Osteoblast (primary cell): ENCODE data around the gene ZSWIM1. TPM values are rescaled to one million over a fixed set of nuclear protein-coding genes. Genes with fewer than 3 reads are reported as not detected.
A peak's percentile ranks its signal among the peaks of the same experiment; 100 is the strongest.

Experiments used
- DNase-seq: peaks from one replicate; pipeline ENCODE4 v3.0.0; 2011; ENCODE audit warnings: low spot score, mixed read lengths; ENCODE audit not compliant: insufficient read length; ENCODE audit errors: missing footprints
- H2AFZ ChIP-seq: 2 replicates; pipeline ENCODE4 v1.6.0; 2011; ENCODE audit warnings: mild to moderate bottlenecking, low read length
- H3K27ac ChIP-seq: 2 replicates; pipeline ENCODE4 v1.5.1; 2011; ENCODE audit warnings: mild to moderate bottlenecking, low read depth, low read length, moderate library complexity
- H3K27me3 ChIP-seq: 2 replicates; pipeline ENCODE4 v1.6.0; 2012; ENCODE audit warnings: mild to moderate bottlenecking, control low read depth, inconsistent platforms, low read length, moderate library complexity; ENCODE audit not compliant: insufficient read depth
- H3K36me3 ChIP-seq: 2 replicates; pipeline ENCODE4 v1.5.1; 2011; ENCODE audit warnings: mild to moderate bottlenecking, low read length, control low read depth, moderate library complexity; ENCODE audit not compliant: insufficient read depth
- H3K4me1 ChIP-seq: 2 replicates; pipeline ENCODE4 v1.5.1; 2011; ENCODE audit warnings: mild to moderate bottlenecking, low read length, control low read depth, moderate library complexity; ENCODE audit not compliant: insufficient read depth
- H3K4me2 ChIP-seq: 2 replicates; pipeline ENCODE4 v1.6.0; 2011; ENCODE audit warnings: mild to moderate bottlenecking, low read length; ENCODE audit not compliant: insufficient read depth
- H3K4me3 ChIP-seq: fragments of 200-600 bp; sonication (generic); 3 replicates; pipeline ENCODE4 v1.5.1; 2012; ENCODE audit warnings: mild to moderate bottlenecking, low read length, inconsistent platforms; ENCODE audit not compliant: insufficient read depth
- H3K79me2 ChIP-seq: 2 replicates; pipeline ENCODE4 v1.6.0; 2012; ENCODE audit warnings: mild to moderate bottlenecking, low read length, control low read depth, inconsistent platforms; ENCODE audit not compliant: insufficient read depth
- H3K9me3 ChIP-seq: 2 replicates; pipeline ENCODE4 v1.5.1; 2011; ENCODE audit warnings: low read depth, low read length, control low read depth
- H4K20me1 ChIP-seq: 2 replicates; pipeline ENCODE4 v1.6.0; 2012; ENCODE audit warnings: mild to moderate bottlenecking, low read length, control low read depth; ENCODE audit not compliant: insufficient read depth
- total RNA-seq: library from RNA; depleted of rRNA; stranded (reverse); fragments of >200 nt; gene quantifications from 2 replicates; pipeline ENCODE4 v1.2.3, GENCODE V29; 2012
- TF ChIP-seq, protein P1 (sequence below): IDR thresholded peaks from 2 replicates; pipeline ENCODE4 v1.5.1; 2011; ENCODE audit warnings: mild to moderate bottlenecking, low read depth, low read length, moderate library complexity; ENCODE audit errors: extremely low read depth

ZSWIM1 gene
- total RNA-seq, 1 donor, result 7.6 TPM

DNA sequence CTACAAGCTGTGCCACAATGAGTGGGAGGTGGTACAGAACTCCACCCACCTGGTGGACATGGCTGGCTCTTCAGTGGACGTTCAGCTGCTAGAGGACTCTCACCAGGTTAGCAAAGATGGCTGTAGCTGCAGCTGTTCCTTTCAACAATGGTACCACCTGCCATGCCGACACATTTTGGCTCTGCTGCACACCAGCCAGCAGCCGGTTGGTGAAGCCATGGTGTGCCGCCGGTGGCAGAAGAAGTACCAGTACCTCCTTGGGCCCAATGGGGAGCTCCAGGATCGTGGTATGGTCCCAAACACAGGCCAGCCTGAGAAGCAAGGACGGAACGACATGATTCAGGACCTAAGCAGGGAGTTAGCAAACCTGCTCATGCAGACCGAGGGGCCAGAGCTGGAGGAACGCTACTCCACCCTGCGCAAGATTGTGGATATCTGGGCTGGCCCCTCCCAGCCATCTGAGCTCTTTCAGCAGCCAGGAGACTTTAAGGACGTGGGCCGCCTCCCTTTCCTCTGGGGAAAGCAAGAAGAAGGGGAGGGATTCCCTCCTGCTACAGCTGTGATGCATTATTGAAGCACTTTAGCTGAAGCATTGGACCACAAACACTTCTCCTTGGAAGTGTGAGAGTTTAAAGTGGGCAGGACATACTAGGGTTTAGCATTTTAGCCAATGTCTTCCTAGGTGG, 2.8 kb upstream of the ZSWIM1 start:
- H3K9me3 ChIP-seq, result no peaks in the 10 kb centered on the region
- H3K4me1 ChIP-seq, result peaks cover 5% of the 10 kb centered on the region
- H3K4me3 ChIP-seq, result no peak overlapping the region
- no peaks in the 10 kb centered on the region for H4K20me1 ChIP-seq
- H3K79me2 ChIP-seq, result peaks cover 17% of the 10 kb centered on the region
- H3K4me2 ChIP-seq, result no peak overlapping the region
- TF ChIP-seq, protein P1, sequence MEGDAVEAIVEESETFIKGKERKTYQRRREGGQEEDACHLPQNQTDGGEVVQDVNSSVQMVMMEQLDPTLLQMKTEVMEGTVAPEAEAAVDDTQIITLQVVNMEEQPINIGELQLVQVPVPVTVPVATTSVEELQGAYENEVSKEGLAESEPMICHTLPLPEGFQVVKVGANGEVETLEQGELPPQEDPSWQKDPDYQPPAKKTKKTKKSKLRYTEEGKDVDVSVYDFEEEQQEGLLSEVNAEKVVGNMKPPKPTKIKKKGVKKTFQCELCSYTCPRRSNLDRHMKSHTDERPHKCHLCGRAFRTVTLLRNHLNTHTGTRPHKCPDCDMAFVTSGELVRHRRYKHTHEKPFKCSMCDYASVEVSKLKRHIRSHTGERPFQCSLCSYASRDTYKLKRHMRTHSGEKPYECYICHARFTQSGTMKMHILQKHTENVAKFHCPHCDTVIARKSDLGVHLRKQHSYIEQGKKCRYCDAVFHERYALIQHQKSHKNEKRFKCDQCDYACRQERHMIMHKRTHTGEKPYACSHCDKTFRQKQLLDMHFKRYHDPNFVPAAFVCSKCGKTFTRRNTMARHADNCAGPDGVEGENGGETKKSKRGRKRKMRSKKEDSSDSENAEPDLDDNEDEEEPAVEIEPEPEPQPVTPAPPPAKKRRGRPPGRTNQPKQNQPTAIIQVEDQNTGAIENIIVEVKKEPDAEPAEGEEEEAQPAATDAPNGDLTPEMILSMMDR, result no peak
- H3K36me3 ChIP-seq, result peaks cover 19% of the 10 kb centered on the region
- H3K27ac ChIP-seq, result no peak overlapping the region
- H3K27me3 ChIP-seq, result no peaks in the 10 kb centered on the region
- H2AFZ ChIP-seq, result no peak overlapping the region
- DNase-seq, result peak; percentile 54

DNA sequence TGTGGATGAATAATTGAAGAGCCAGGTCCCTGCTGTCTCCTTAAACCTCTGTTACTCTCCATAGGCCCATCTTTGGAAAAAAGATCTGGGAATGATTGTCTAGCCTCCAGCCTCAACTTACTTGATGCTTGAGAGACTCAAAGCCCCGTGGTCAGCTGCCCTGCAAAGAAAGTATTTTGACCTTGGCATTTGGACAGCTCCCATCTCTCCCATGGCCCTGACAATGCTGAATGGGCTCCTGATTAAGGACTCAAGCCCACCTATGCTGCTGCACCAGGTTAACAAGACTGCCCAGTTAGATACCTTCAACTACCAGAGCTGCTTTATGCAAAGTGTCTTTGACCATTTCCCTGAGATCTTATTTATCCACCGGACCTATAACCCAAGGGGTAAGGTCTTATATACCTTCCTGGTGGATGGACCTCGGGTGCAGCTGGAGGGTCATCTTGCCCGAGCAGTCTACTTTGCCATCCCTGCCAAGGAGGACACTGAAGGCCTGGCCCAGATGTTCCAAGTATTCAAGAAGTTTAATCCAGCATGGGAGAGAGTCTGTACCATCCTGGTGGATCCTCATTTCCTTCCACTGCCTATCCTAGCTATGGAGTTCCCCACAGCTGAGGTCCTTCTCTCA, 1.6 kb downstream of the ZSWIM1 start:
- Histone ChIP-seq H3K9me3 (no peaks in the 10 kb centered on the region), H3K4me3 (no peak overlapping the region), H4K20me1 (peaks cover 6% of the 10 kb centered on the region), H3K4me2 (no peak overlapping the region), H3K27ac (no peak overlapping the region), H3K36me3 (peaks cover 27% of the 10 kb centered on the region), H3K79me2 (peaks cover 25% of the 10 kb centered on the region), H3K4me1 (peaks cover 19% of the 10 kb centered on the region), H2AFZ (no peak overlapping the region), H3K27me3 (no peaks in the 10 kb centered on the region)
- DNase-seq, result no peak
- TF ChIP-seq, protein P1, result no peak

DNA sequence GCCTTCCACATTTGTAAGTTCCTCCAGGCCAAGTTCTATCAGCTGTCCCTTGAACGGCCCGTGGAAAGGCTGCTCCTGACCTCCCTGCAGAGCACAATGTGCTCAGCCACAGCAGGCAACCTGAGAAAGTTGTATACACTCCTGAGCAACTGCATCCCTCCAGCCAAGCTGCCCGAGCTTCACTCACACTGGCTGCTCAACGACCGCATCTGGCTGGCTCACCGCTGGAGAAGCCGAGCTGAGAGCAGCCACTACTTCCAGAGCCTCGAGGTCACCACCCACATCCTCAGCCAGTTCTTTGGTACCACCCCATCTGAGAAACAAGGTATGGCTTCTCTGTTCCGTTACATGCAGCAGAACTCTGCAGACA, 2.1 kb downstream of the ZSWIM1 start:
- Histone ChIP-seq H3K4me3 (no peak overlapping the region), H3K4me2 (no peak overlapping the region), H3K27ac (no peak overlapping the region), H2AFZ (no peak overlapping the region), H3K9me3 (no peaks in the 10 kb centered on the region), H3K36me3 (peaks cover 23% of the 10 kb centered on the region), H3K4me1 (peaks cover 19% of the 10 kb centered on the region), H3K79me2 (peaks cover 25% of the 10 kb centered on the region), H4K20me1 (peaks cover 6% of the 10 kb centered on the region), H3K27me3 (no peaks in the 10 kb centered on the region)
- TF ChIP-seq, protein P1, result no peak
- no peak for DNase-seq

GRCh38 chr20:45886590-45887345, 5.7 kb downstream of the ZSWIM1 start:
- Histone ChIP-seq H4K20me1 (peaks cover 6% of the 10 kb centered on the region), H3K4me1 (peaks cover 28% of the 10 kb centered on the region), H3K4me2 (no peak overlapping the region), H3K9me3 (no peaks in the 10 kb centered on the region), H3K36me3 (peaks cover 20% of the 10 kb centered on the region), H3K27ac (no peak overlapping the region), H3K4me3 (no peak overlapping the region), H3K79me2 (peaks cover 25% of the 10 kb centered on the region), H3K27me3 (no peaks in the 10 kb centered on the region), H2AFZ (no peak overlapping the region)
- TF ChIP-seq, protein P1, result no peak
- peak; percentile 56 for DNase-seq
